ENCODE results near the gene PIP5K1C.

Gene PIP5K1C

DNA sequence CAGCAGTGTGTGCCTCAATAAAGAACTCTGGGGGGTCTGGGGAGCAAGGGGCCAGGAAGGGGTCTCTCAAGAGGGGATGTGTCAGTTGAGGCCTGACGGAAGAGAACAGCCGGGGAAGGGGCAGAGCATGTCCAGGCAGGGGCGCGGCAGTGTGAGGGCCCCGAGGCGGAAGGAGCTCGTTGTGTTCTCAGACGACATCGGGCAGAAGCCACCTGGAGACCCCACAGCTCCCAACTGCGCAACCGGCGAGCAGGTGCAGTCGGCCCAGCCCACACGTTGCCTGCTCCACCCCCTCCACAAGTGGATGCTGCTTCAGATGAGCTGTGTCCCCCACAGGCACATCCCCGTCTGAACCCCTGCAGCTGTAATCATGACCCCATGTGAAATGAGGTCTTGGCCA is 78.6 kb downstream of the PIP5K1C start:
- DNase-seq = no peak

DNA sequence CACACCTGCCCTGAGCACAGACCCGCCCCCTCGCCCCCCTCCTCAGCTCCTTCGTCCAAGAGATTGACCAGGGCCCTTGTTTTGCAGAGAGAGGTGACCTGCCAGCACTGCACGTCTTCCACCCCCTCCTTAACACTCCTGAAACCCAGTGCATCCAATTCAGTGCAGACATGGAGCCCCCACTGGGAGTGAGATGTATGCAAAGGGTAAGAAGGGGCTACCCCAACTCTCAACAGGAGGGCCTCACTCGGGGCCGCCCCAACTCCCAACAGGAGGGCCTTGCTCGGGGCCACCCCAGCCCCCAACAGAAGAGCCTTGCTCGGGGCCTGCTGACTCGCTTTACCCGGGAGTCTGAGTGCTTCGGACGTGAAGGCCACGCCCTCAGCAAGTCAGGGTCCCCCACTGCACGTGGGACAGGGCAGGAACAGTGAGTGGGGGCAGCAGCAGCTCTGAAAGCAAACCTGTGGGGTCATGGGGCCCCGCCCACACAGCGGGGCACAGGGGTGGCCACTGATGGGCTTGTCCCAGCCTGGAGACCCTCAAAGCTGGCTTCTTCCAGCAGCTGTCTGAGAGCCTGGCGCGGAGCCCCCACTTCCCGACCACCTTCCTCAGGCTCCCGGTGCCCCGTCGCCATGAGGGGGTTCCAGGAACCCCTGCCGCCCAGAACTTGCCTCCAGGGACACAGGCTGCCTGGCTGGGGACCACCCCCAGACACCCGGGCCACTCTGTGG is 79.3 kb downstream of the PIP5K1C start:
- no peak for DNase-seq

DNA sequence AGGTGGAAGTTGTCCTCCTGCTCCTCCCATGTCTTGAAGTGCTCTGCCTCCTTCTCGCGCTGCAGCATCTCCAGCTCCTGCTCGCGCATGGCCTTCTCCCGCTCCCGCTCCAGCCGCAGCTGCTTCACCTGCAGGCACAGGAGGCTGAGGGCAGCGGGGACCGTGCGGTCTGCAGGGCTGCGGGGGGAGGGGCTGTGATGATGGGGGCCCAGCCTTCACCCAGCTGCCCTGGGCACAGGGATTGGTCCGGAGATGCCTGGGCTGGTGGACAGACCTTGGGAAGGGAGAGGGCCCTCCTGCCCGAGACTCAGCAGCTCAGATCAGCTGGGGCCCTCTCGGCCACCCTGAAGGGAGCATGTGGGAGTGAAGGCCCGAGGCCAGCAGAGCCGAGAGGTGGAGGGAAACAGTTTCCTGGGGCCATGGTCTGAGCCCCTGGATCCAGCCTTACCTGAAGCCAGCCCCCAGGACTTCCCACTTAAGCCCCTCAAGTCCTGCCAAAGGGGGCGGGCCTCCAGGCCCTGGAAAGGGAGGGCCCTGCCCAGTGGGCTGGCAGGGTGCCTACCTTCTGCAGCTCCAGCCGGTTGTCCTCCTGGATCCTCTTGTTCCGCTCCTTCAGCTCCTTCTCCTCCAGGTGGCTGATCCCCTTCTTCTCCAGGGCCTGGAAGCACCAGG is 80.0 kb downstream of the PIP5K1C start:
- DNase-seq = no peak

DNA sequence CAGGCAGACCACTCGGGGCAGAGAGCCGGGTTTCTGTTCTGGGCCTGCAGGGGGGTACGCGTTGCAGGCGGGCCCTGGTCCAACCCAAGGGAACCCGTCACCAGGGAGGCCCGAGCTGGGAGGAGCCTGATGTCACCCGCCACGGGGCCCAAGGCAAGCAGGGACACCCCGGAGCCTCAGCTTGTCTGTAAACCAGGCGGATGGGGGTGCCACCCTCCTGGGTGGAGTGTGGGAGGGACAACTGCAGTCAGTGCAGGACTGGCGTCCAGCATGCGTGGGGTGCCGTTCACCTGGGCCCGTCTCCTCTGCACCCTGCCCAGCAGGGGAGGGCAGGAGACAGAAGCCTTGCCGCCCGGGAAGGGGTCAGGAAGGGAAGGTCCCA is 80.6 kb downstream of the PIP5K1C start:
- no peak for DNase-seq

DNA sequence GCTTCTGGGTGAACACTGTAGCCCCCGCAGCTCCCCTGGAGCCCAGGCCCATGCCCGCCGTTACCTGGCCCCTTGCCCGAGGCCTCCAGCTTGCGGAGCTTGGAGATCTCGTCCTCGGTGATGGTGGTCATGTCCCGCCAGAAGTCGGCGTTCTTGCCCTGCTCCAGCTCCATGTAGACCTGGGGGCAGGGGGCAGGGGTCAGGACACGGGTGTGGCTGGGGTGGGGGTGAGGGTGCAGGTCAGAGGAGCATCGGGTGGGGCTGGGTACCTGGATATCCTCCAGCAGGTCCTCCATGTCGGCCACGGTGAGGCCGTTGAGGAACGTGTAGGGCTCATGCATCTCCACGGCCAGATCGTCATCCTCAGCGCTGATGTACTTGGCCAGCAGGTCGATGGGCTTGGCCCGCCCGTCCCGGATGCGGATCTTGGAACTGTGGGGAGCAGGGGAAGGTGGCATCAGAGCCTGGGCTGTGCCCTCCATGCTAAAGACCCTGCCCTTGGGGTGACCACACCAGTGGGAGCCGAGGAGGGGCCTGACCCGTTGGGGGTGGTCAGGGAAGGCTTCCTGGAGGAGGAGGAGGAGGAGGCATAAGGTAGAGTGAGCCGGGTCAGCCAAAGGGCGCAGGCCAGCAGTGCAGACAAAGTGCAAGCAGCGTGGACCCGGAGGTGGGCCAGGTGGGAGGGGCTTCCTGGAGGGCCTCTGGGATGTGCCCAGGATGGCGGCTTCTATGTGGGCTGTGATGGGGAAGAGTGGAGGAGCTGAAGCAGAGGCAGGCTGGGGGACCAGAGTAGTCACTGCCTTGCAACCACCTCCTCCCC is 81.2 kb downstream of the PIP5K1C start:
- DNase-seq = no peak

DNA sequence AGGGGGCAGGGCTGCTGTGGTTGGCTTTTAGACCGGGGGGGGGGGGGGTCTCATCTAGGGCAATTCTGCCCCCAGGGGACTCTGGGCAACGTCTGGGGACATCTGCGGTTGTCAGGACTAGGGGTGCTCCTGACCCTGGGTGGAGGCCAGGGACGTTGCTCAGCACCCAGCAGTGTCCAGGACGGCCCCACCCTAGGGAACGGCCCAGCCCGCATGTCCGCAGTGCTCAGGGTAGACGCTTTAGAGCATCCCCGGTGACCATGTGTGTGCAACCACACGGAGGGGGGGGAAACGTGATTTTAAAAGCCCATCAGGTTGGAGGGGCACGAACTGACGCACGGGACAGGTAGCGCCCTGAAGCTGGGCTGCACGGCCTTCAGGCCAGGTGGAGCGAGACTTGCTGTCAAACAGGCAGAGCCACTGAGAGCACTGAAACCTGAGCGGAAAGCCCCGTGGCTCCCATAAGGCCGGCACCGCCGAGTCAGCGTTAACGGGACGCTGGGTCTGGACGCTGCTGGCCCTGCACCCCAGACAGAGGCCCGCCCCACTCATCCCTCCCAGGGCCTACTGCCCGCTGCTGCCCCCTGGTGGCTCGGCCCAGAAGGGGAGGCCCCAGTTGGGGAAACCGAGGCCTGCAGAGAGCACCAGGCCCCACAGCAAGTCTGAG is 82.0 kb downstream of the PIP5K1C start:
- no peak for DNase-seq

DNA sequence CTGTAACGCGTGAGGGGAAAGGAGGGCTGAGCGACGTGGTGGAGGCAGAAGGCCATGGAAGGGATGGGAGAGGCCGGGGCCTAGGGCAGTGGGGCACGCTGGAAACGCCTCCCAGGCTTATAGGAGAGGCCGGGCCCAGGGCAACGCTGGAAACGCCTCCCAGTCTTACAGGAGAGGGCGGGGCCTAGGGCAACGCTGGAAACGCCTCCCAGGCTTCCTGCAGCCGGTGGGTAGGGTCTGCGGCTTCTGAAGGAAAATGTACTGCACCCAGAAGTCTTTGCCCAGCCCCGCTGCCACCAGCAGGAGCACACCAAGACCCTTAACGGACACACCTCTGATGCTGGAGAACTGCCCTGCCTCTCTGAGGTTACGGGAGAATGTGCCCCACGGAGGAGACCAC is 82.8 kb downstream of the PIP5K1C start:
- no peak for DNase-seq

DNA sequence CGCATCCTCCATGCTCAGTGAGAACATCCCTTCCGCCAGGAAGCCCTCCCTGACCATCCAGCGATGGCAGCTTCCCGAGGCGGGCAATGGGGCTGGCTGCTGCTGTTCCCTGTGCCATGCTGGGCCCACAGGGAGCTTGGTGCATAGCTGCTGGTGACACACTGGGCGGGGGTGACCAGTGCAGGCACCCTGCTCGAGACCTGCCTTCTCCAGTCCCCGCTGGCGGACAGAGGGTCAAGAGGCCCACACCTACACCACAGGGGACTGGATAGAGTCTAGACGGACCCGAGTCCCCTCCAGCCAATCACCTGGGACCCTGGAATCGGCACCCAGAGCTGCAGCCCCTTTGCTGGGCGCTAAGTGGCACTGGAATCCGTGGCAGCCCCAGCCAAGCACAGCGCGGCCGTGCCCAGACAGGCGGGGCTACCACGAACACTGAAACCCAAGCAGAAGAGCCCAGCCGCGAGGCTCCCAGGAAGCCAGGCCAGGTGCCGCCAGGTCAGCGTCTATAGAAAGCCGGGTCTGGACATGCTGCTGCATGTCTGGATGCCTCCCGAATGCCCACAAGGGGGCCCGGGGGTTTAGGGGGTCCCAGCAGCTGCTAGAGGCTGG is 84.6 kb downstream of the PIP5K1C start:
- no peak for DNase-seq

DNA sequence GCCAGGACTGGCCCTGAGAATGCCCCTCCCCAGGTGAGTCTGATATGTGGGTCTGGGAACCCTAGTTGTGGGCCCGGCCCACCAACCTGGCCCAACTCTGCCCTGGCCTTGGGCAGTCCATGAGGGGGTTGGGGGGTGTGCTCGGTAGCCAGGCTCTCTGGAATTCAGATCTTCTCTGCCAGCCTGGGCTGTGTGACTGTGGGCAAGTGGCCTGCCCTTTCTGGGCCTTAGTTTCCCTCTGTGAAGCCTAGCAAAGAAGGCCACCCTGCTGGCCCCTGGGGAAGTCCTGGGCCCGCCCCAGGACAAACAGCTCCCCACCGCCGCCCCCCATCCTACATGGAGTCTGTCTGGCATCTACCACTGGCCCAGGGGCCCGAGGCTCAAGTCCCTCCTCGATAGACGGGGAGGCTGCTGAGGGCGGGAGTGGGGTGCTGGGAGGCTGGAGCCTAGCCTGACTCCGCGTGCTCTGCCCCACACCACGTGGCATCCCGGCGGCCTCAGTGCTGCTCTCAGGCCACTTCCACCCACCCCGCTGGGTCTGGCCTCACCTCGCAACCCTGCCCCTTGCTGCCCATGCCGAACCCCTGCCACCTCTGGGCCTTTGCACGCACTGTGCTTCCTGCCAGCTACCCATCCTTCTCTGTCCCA is 85.3 kb downstream of the PIP5K1C start:
- no peak for DNase-seq

DNA sequence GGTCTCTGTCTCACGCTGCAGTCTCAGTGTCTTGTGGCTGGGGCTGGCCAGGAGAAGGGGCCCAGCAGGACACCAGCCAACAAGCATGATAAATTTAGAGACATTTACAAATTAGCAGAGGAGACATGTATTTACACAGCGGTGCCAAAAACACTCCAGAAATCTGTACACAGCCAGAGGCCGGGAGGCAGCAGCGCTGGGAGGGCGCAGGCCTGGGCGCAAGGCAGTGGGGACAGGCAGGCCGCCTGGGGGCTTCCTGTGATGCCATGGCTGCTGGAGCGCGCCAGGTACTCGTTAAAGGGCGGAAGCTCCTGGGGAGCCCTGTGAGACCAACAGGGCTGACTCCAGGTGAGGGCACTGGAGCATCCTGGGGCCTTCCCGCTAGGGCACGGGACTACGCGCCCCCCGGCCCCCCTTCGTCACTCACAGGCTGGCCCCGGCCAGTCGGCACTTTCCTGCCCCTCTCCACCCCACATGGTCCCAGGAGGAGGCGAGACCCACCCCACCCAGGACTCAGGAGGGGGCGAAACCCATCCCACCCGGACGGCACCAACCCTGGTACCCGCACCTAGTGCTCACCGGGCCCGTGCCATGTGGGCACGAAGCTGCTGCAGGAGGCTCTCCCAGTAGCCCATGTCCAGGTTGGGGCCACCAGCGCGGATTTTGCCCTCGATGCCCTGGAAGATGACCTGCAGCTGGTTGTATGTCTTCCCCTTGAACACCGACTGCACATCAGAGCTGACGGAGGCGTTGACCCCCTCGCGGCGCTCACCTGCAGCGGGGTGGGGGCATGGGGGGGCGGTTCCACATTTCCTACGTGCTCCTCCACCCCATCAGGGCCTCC is 86.2 kb downstream of the PIP5K1C start:
- no peak for DNase-seq

DNA sequence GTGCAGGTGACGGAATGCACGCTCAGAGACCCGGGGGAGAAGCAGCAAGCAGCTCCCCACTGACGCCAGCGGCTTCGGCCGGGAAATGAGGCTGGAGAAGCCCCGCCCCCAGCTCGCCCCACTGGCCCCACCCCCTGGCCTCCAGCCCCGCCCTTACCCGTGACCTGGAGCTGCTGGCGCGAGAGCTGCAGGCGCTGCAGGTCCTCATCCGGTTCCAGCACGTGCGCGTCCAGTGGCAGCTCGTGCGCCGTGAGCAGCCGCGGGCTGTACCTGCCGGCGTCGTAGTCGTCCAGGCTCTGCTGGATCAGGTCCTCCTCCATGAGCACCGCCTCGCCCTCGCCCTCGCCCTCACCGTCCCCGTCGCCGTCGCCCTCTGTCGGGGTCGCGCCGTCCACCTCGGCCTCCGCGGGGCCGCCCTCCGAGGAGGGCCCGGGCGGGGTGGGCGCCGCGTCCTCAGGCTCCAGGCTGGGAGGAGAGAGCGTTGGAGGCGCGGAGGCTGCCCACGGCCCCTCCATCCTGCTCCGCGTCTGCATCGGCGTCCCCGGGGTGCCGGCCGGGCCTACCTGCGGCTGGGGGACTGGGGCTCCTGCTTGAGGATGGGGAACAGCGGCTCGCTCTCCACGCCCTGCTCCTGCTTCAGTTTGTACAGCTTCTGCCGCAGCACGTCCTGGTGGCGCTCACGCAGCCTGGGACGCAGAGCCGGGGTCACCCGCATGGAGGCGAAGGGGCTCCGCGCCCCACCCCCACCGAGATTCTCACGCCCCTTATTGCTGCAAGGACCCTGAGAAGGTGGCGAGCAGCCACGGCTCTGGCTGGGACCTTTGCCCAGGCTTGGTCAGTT is 87.1 kb downstream of the PIP5K1C start:
- no peak for DNase-seq

DNA sequence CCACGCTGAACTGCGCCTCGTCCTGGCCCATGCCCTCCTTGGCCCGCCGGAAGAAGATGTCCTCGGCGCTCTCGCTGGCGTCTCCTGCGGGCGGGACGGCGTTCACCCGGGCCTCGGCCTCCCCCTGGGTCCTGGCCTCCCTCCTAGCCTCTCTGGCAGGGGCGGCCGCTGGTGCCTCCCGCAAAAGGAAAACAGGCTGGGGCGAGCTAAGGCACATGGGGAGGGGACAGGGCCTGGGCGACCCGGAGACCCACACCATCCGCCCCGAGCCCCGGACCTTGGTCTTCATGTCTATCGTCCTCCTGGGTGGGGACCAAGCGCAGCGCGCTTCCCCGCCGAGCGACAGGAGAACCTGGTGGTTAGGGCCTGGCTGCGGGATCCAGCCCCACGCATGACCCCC is 87.9 kb downstream of the PIP5K1C start:
- DNase-seq = no peak

DNA sequence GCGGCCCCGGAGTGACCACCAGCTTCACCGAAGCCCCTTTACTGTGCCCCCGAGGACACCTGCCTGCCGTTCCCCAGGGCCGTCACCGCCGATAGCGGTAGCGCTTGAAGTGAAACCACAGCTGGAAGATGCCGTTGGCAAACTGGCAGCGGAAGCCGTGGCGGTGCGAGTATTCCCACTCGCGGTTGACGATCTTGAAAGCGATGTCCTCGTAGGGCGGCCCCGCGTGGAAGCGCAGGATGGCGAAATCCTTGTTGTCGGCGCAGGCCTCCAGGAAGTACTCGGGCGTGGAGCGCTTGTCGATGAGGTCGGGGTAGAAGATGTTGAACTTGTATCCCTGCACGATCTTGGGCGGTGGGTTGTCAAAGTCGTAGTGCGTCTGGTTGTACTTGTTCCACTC is 88.4 kb downstream of the PIP5K1C start:
- DNase-seq = no peak

DNA sequence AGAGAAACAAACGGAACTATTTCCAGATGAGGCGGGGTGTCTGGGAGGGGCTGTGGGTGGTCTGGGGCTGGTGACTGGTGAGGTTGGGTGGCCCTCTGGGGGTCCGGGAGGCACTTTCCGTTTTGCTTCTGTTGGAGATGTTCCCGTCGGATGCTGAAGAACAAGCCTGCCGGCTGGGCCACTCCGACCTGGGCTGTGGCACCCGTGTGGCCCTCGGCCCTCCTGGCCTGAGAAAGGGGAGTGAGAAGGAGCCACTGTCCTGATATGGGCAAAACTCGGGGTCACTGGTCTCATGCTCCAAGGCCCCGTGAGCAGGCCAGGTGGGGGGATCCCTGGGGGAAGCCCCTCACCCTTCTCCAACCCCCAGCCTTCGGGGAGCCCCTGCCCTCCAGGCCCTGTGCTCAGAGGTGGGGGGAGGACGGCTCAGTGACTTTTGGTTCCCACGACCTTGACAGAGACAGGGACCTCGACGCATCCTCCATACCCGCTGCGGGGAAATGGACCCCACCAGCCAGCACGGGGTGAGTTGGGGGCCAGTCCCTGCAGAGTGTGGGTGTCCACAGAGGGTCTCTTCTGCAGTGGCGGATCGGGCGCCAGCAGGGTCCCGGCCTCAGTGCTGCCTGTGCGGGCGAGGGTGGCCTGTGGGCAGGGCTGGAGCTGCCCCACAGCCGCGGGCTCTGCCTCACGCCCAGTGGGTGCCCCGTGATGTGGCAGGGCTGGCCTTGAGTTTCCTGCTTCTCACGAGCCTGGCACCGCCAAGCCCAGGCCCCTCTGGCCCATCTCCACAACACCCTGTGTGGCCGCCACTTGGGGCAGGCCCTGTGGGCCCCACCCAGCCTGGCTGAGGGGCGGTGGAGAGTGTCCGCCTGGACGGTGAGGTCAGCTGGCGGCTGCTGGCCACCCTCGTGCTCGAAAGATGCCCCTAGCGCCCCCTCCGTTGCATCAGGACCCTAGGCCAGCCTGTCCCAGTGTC is 89.2 kb downstream of the PIP5K1C start:
- DNase-seq = no peak

DNA sequence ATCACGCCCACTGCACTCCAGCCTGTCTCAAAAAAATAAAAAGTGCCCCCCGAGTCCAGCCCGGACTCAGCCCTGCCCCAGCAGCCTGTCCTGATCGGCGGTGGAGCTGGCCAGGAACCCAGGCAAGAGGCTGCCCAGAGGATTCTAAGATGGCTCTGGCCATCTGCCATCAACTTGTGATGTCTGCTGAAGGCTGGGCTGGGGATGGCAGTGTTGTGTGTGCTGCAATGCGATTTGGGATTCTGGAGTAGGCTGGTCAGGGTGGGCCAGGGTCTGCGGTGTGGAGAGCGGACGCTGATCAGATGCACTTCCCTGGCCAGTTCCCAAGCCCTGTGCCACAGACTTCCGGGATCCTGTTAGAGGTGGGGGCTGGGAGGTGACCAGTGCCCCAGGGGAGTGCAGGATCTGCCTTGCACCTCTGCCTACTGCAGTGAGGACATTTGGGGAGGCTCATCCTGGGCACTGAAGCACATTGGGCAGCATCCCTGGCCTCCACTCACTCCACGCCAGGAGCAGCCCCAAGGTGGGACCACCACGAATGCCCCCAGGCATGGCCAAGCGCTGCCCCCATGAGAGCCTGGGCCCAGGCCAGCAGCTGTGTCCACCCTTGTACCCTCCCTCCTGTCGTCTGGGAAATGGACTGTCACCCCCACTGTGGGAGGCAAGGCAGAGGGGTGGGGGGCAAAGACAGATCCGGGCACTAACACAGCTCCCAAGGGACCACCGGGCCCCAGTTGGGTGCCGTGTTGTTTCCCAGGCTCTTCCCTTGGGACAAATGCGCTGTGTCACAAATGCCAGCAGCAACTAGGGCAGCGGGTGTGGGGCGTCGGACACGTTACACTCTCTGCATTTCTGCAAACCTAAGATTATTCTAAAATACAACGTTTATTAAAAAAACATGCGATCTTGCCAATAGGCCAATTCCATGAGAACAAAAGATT is 90.2 kb downstream of the PIP5K1C start:
- DNase-seq = no peak

DNA sequence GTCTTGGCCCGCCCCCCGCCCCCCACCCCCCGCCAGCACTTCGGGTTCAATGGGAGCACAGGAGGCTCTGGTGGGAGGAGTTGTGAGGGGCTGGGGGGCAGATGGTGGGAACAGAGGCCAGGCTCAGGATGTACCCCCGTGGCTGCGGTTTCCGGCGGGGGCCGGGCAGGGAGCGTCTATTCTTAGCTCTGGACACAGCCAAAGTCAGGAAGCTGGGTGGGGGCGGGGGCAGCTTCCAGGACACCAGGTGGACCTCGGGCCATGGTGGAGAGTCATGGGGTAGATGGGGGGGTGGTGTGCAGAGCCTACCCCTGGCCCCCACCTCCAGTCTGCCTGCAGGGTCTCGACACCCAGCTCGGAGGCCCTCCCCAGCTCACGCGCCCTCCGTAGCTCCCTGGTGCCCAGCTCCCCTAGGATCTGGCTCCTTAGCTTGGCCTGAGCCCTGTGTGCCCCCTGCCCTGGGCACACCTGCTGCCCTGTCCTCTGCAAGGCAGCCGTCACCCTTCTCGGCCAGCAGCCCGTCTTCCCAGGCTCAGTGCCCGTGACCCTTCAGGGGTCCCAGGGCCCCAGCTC is 91.4 kb downstream of the PIP5K1C start:
- DNase-seq = no peak

DNA sequence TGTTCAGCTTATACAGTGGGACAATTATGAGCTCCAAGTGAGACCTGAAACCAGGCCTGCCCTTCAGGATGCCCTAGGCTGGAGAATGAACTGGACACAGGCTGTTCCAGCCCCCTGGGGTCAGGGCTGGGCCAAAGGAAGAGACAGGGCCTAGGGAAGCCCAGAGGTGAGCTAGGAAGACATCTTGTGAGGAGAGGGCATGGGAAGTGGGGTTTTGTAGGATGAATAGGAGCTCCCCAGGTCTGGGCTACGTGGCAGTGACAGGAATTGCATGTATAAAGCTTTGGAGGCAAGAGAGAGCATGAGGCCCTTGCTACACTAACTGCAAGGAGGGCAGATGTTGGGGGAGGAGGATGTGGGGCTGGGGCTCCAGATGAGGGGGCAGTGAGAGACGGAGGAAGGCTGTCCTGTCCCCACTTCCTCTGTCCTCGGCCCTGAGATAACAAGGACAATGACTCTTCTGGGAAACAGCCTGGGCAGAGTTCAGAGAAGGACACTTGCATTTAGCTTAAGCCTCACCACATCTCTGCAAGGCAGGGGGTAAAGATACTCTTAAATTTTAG is 92.1 kb downstream of the PIP5K1C start:
- DNase-seq = no peak

Measured in NCI-H1694 (cell line).